ENCODE data around the gene KANK4. TPM values are rescaled to one million over a fixed set of nuclear protein-coding genes. Genes with fewer than 3 reads are reported as not detected.

The KANK4 gene
- total RNA-seq, 2 experiments from 2014 or later = not detected

DNA sequence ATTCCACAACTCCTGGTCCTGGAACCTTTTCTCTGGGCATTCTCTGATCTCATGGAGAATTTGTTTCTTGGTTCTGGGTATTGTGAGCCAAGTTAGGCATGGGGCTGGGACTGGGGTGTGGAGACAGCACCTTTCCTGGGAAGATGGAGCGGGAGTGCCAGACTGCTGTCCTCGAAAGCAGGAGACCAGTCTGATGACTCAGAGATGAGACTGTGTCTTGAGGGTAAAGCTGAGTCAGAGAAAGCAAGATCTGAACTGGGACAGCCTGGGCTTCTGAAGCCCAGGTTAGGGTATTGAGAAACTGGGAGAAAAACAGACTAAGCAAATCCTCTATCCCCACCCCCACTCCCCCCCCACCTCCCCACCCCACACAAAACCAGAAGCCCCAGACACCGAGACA, 2.2 kb upstream of the KANK4 start:
- Histone ChIP-seq H3K4me1 (ENCODE audit: insufficient read depth, low read length, poor library complexity, severe bottlenecking) (no peaks in the 10 kb centered on the region), H2AFZ (ENCODE audit: low read length) (no peak overlapping the region), H3K9me3 (ENCODE audit: low read length) (no peaks in the 10 kb centered on the region), H3K4me2 (ENCODE audit: low read length) (no peak overlapping the region), H3K79me2 (ENCODE audit: insufficient read depth, low read depth, low read length) (no peaks in the 10 kb centered on the region), H3K9me2 (ENCODE audit: insufficient read depth, low read length) (no peaks in the 10 kb centered on the region), H3K27ac (ENCODE audit: low read depth, low read length, poor library complexity, severe bottlenecking) (no peak overlapping the region), H3K36me3 (ENCODE audit: insufficient read depth, low read length) (no peaks in the 10 kb centered on the region), H3K4me3 (ENCODE audit: low read depth, low read length, poor library complexity, severe bottlenecking) (no peak overlapping the region), H4K20me1 (ENCODE audit: insufficient read depth, low read length) (no peaks in the 10 kb centered on the region)
- intact Hi-C loops (cut with micrococcal nuclease; ENCODE audit: unreplicated experiment) = no loop called here
- BruUV-seq (replicated peaks) = no TSS peak
- no peak for DNase-seq (ENCODE audit: low spot score)
- TF ChIP-seq, protein P1, sequence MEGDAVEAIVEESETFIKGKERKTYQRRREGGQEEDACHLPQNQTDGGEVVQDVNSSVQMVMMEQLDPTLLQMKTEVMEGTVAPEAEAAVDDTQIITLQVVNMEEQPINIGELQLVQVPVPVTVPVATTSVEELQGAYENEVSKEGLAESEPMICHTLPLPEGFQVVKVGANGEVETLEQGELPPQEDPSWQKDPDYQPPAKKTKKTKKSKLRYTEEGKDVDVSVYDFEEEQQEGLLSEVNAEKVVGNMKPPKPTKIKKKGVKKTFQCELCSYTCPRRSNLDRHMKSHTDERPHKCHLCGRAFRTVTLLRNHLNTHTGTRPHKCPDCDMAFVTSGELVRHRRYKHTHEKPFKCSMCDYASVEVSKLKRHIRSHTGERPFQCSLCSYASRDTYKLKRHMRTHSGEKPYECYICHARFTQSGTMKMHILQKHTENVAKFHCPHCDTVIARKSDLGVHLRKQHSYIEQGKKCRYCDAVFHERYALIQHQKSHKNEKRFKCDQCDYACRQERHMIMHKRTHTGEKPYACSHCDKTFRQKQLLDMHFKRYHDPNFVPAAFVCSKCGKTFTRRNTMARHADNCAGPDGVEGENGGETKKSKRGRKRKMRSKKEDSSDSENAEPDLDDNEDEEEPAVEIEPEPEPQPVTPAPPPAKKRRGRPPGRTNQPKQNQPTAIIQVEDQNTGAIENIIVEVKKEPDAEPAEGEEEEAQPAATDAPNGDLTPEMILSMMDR (conservative IDR thresholded peaks at IDR 0.05; ENCODE audit: low read length) = no peak
- no peak for TF ChIP-seq EZH2phosphoT487 (IDR thresholded peaks at IDR 0.05; ENCODE audit: borderline replicate concordance, low read depth, low read length)
- CTCF ChIA-PET (ENCODE audit: unreplicated experiment) = no interaction called here
- POLR2A ChIA-PET = no interaction called here

DNA sequence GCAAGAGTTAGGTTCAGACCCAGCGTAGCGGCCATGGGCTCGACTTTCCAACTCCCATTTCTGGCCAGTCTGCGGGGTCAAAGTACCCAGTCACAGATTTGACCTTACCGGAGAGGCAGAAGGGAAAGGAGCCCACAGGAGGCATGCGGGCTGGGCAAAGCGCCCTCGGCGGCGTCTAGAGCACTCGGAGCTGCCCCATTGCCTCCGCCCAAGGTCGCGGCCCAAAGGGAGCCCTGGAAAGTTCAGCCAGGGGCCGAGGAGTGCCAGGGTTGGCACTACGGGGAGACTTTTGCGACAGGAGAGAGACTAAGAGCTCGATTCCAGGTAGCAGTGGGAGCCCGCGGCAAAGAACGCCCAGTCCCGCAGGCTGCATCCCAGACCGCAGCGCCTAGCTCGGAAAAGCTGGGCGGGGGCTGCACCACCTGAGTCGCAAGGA, 896 bp downstream of the KANK4 start:
- no peak overlapping the region for H3K4me2 ChIP-seq (ENCODE audit: low read length)
- intact Hi-C loops (cut with micrococcal nuclease; ENCODE audit: unreplicated experiment) = no loop called here
- H3K36me3 ChIP-seq (ENCODE audit: insufficient read depth, low read length) = no peaks in the 10 kb centered on the region

DNA sequence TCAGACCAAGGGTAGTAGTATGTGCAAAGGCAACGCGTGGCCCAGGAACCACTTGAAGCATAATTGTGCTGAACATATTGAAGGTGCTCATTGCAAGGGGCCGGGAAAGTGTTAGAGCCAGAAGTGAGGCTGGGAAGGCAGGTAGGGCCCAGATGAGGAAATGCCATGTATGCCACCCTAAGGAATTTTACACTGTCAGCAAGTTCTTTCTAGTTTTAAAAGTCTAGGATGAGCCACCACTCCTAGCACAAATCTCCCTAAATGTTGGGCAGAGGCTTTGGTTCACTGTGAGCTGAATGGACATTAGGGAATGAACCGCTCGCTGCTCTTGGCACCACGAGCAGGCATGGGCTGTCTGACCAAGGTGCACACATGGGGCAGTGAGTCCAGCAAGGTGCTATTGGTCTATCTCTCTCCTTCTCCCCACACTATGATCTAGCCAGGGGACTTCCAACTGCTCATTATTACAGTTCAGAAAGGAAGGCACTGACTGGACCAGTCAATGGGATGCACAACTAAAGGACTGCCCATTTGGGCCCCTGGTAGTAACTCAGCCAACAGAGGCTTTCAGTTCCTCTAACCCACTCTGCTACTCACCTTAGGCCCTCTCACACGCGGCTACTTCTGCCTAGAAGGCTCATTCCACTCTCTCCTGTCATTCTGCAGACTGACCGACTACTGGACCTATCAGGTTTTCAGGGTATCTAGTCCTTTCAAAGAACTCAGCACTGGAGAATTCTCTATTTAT, 2.0 kb downstream of the KANK4 start:
- ChIA-PET CTCF (ENCODE audit: unreplicated experiment) (no interaction called here), POLR2A (no interaction called here)
- Histone ChIP-seq H3K9me2 (ENCODE audit: insufficient read depth, low read length) (no peaks in the 10 kb centered on the region), H3K36me3 (ENCODE audit: insufficient read depth, low read length) (no peaks in the 10 kb centered on the region), H3K4me3 (ENCODE audit: low read depth, low read length, poor library complexity, severe bottlenecking) (no peak overlapping the region), H3K4me2 (ENCODE audit: low read length) (no peak overlapping the region), H3K27ac (ENCODE audit: low read depth, low read length, poor library complexity, severe bottlenecking) (no peak overlapping the region), H4K20me1 (ENCODE audit: insufficient read depth, low read length) (no peaks in the 10 kb centered on the region), H3K79me2 (ENCODE audit: insufficient read depth, low read depth, low read length) (no peaks in the 10 kb centered on the region), H3K9me3 (ENCODE audit: low read length) (no peaks in the 10 kb centered on the region), H3K4me1 (ENCODE audit: insufficient read depth, low read length, poor library complexity, severe bottlenecking) (no peaks in the 10 kb centered on the region), H2AFZ (ENCODE audit: low read length) (no peak overlapping the region)
- intact Hi-C loops (cut with micrococcal nuclease; ENCODE audit: unreplicated experiment) = no loop called here
- TF ChIP-seq EZH2phosphoT487 (IDR thresholded peaks at IDR 0.05; ENCODE audit: borderline replicate concordance, low read depth, low read length) = no peak
- TF ChIP-seq, protein P1 (conservative IDR thresholded peaks at IDR 0.05; ENCODE audit: low read length) = no peak
- DNase-seq (ENCODE audit: low spot score) = no peak
- BruUV-seq (replicated peaks) = no TSS peak

More for the DNA sequence above, 896 bp downstream of the KANK4 start:
- no peaks in the 10 kb centered on the region for H4K20me1 ChIP-seq (ENCODE audit: insufficient read depth, low read length)
- H3K79me2 ChIP-seq (ENCODE audit: insufficient read depth, low read depth, low read length) = no peaks in the 10 kb centered on the region
- no peak for TF ChIP-seq EZH2phosphoT487 (IDR thresholded peaks at IDR 0.05; ENCODE audit: borderline replicate concordance, low read depth, low read length)
- TF ChIP-seq, protein P1 (conservative IDR thresholded peaks at IDR 0.05; ENCODE audit: low read length) = no peak
- no peak overlapping the region for H3K27ac ChIP-seq (ENCODE audit: low read depth, low read length, poor library complexity, severe bottlenecking)
- no peaks in the 10 kb centered on the region for H3K4me1 ChIP-seq (ENCODE audit: insufficient read depth, low read length, poor library complexity, severe bottlenecking)
- ChIA-PET POLR2A (no interaction called here), CTCF (ENCODE audit: unreplicated experiment) (no interaction called here)
- no peak overlapping the region for H3K4me3 ChIP-seq (ENCODE audit: low read depth, low read length, poor library complexity, severe bottlenecking)
- no peaks in the 10 kb centered on the region for H3K9me2 ChIP-seq (ENCODE audit: insufficient read depth, low read length)
- H2AFZ ChIP-seq (ENCODE audit: low read length) = no peak overlapping the region
- no peak for DNase-seq (ENCODE audit: low spot score)
- no peaks in the 10 kb centered on the region for H3K9me3 ChIP-seq (ENCODE audit: low read length)
- no TSS peak for BruUV-seq (replicated peaks)
